NCI-H1048 (cell line): ENCODE results near the gene PIANP.

Source experiments
- DNase-seq: peaks from one replicate; lab custom pipeline; 2025; lab: John Stamatoyannopoulos, UW

Gene PIANP

GRCh38 chr12:6667559-6668210, 32.9 kb downstream of the PIANP start:
- DNase-seq: no peak

GRCh38 chr12:6666211-6666610, 34.4 kb downstream of the PIANP start:
- no peak for DNase-seq

GRCh38 chr12:6664902-6665301, 35.7 kb downstream of the PIANP start:
- no peak for DNase-seq

DNA sequence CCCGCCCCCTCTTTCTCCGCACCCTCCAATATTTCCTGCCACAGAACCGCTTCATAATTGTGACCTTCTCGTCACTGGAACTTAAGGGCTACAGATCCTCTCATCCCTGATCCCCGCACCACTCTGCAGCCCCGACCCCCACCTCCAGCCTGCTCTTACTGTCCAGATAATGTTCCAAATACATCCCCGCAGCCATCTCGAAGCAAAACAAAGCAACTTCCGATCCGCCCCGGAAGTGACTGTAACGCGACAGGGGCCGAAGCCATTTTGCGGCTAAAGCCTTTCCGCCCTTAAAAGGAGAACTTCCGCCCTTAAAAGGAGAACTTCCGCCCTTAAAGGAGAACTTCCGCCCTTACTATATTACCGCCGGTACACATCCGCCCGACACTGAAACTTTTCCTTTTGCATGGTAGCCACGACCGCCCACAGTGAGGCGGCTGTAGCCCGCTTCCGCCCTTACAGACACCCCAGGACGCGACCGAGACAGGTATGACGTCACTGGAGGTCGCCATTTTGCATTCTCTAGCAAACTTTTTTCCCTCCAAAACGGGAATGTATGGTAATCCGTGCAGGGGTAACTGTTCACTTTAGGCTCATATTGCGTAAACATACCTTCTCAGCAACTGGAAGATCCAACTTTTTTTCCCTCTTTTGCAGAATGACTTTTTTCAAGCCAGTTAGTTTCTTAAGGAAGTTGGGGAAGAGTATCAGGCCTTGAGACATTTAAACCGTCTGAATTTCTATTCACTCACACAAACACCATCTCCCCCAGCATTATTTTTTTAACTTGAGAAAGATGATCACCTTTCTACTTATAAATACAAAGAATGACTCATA, 37.5 kb downstream of the PIANP start, which contains the start of gene ING4:
ING4 (minus strand) TSS at position 214 of the 837 bp plus-strand sequence; CDS start at position 196, 18 bp downstream.
- peak; percentile 99 for DNase-seq

DNA sequence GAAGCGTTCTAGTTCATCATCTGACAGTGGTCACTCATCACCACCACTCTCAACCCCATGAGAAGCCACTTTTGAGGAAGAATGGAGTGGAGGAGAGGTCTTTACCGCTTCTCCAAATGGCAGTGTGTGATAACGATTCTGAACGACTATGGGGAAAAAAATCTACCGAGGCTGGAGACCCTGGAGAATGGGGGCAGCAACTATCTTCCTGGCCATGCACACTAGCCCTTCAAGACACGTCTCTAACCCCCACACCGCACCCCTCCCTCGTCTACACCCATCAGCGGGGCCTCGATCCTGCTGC, 38.1 kb downstream of the PIANP start:
- no peak for DNase-seq

GRCh38 chr12:6653987-6654386, 46.6 kb downstream of the PIANP start:
- DNase-seq: no peak

DNA sequence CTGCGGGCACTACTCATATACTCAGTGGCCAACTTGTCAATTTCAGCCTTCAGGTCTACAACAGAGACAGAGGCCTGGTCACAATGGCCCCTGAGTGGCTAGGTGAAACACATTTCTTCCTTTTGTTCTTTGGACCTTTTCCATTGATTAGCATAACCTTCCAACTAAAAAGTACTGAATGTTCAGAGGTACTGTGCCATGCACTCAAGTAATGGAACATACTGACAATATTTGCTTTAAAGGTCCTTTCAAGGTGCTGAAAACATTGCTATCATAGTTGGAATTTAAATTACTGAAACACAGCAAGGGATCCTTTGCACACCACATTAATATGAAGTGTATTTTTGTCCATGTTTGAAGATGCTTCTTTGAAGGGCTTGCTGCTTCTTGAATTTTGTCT, 47.3 kb downstream of the PIANP start:
- no peak for DNase-seq

DNA sequence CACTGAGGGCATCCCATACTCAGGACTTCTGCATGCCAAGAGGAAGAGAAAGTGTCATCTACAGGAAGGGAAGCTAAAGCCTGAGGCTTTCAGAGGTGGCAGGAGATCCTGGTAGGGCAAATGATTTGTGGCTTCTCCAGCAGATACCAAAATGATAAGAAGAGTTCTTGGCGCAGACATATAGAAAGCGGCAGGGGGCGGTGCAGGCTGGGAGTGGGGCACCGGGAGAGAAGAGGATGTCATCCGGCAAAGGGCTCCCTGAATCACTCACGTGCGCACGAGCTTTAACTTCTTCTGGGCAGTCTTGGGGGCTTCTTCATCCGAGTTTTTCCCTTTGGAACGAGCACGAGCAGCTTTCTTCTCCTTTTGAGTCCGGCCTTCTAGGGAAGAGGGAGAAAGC, 48.2 kb downstream of the PIANP start:
- no peak for DNase-seq

DNA sequence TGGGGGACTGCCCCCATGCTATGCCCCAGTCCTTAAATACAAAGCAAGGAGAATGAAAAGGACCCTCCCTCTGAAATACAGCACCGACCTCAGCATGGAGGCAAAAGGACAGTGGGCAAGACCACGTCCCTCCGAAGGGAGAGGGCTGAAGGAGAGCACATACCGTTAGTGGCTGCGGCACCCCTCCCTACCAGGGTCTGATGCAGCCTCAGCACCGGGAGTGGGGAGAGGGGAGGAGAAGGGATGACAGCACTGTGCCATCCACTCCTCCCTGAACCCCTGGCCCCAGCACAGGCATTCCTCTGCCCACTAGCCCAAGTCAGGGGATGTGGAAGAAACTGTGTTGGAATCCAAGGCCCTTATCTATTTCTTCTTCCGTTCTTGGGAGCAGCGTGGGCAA, 49.8 kb downstream of the PIANP start:
- no peak for DNase-seq

- DNase-seq: peak; percentile 51
Observed at GRCh38 chr12:6647083-6647604, 53.5 kb downstream of the PIANP start, which contains the start of gene ACRBP. ACRBP (minus strand) TSS chr12:6647432; CDS start chr12:6647366, 66 bp downstream.

- DNase-seq: no peak
Observed at GRCh38 chr12:6646276-6647082, 54.1 kb downstream of the PIANP start.

DNA sequence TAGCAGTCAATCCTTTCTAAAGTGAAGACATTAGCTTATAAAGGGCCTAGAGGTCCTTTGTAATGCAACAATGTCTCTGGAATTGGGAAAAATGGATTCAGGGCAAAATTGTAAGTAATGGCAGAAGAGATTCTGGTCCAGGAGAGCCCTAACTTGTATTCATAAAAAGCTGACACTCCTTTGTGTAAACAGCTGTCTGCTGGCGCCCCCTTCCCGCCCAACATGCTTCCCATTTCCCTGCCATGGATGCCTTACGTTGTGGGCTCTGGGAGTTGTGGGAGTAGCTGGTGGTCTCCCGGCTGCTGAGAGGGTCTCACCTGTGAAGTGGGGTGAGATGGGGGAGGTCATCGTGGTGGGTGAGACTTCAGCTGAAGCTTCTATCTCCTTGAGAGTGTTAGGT, 55.7 kb downstream of the PIANP start:
- DNase-seq: no peak

GRCh38 chr12:6644257-6644596, 56.4 kb downstream of the PIANP start:
- DNase-seq: no peak
